Activated T-cell treated with anti-CD3 and anti-CD28 coated beads, Interleukin-2, amount 50 U/mL, for 4 hours (primary cell): ENCODE measurements around the gene PLEKHA8. TPM values are rescaled to one million over a fixed set of nuclear protein-coding genes. Genes with fewer than 3 reads are reported as not detected.

Experiments used
- ATAC-seq, 2 donors: fragments of 200-7000 bp; cut with Tn5 transposase; one replicate each; pipeline ENCODE4 v1.10.0; 2021
- DNase-seq: peaks from one replicate; pipeline ENCODE4 v3.0.0-alpha.2; 2020
- H3K27me3 Mint-ChIP-seq: one replicate; pipeline ENCODE4 v1.8.0; 2021; ENCODE audit warnings: low read depth, mixed read lengths
- H3K36me3 Mint-ChIP-seq: one replicate; pipeline ENCODE4 v1.8.0; 2022; ENCODE audit warnings: mixed read lengths; ENCODE audit not compliant: insufficient read depth
- H3K4me1 Mint-ChIP-seq: one replicate; pipeline ENCODE4 v1.8.0; 2021; ENCODE audit warnings: low read depth, mixed read lengths
- H3K4me3 Mint-ChIP-seq: one replicate; pipeline ENCODE4 v1.8.0; 2021; ENCODE audit warnings: mild to moderate bottlenecking, moderate library complexity, mixed read lengths
- H3K9me3 Mint-ChIP-seq: one replicate; pipeline ENCODE4 v1.8.0; 2021; ENCODE audit warnings: mixed read lengths
- total RNA-seq, 3 donors: library from RNA; stranded (reverse); gene quantifications; one replicate each; pipeline ENCODE4 v1.2.1, GENCODE V29; 2021

The PLEKHA8 gene
- total RNA-seq, 3 donors from 2014 or later, result 5.2 to 6.1 (median 5.4) TPM

DNA sequence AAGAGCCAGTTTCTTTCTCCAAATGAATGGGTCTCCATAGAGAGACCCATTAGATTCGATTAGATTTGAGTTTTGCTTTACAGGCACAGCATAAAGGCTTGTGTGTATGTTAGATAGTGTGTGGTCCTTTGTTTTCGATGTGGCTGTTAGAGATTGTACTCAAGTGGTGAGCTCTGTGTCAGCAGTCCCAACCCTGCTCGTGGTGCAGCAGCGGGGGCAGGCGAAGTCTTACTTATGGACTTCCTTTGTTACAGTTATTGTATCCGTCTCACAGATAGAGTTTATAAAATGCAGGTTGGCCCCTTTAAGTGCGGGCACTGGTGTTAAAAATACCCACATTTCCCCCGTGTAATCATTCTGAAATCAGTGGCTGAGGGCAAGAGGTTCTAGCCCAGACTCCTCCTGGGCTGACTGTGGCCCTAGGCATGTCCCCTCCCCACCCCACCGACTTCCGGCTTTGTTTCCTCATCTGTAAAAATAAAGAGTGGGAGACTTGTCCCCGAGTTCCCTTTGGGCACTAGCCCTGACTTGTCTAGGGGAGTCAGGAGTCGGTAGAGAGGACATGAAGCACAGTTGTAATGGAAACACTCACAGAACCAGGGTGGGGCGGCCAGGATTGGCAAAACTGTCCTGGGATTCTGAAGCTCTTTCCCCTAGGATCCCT is 135.2 kb downstream of the PLEKHA8 start:
- Mint-ChIP-seq H3K9me3 (no peaks in the 10 kb centered on the region), H3K27me3 (no peaks in the 10 kb centered on the region), H3K4me3 (peak overlapping the region; percentile 37), H3K36me3 (no peaks in the 10 kb centered on the region), H3K4me1 (peaks cover 44% of the 10 kb centered on the region)
- ATAC-seq (peak; percentile 35 to 71), DNase-seq (no peak)

DNA sequence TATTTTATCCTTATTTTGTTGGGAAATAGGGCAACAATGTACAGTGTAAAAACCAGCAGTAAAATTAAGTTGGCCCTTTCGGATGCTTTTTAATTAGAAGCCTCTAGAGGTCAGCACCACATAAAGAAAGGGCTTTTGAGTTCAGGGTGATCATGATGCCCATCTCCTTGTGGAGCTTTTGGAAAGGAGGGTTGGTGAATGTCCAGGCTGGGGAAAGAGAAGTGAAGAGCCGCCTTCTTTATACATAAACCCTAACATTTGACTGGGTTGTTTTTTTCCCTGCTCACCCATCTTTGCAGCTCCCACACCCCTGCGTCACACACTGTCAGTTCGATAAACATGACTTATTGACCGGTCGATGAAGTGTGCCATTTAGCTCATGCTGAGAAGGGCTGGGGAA is 136.4 kb downstream of the PLEKHA8 start:
- DNase-seq (no peak), ATAC-seq (no peak)
- Mint-ChIP-seq H3K9me3 (no peaks in the 10 kb centered on the region), H3K4me1 (peaks cover 32% of the 10 kb centered on the region), H3K4me3 (no peak overlapping the region), H3K27me3 (no peaks in the 10 kb centered on the region), H3K36me3 (no peaks in the 10 kb centered on the region)

DNA sequence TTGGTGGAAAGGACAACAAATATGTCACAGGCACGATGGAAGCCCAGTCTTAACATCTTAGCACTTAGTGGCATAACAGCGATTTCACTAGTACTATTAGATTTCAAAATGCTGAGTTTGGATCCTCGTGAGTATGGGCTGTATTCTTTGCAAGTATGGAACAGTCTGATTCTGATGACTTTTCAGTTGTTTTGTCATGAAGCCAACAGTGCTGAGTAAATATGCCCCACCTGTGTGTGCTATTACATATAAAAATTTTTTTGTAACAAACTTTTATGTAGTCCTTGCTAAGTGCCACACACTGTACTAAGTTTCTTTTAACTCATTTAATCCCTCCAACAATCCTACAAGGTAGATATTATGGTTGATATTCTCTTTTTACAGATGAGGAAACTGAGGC is 137.4 kb downstream of the PLEKHA8 start:
- Mint-ChIP-seq H3K9me3 (no peaks in the 10 kb centered on the region), H3K4me1 (peaks cover 24% of the 10 kb centered on the region), H3K36me3 (no peaks in the 10 kb centered on the region), H3K27me3 (no peaks in the 10 kb centered on the region), H3K4me3 (no peak overlapping the region)
- DNase-seq, result no peak
- no peak for ATAC-seq

GRCh38 chr7:30166155-30166840 is 138.1 kb downstream of the PLEKHA8 start:
- ATAC-seq (no peak), DNase-seq (no peak)
- H3K36me3 Mint-ChIP-seq, result no peaks in the 10 kb centered on the region
- H3K4me3 Mint-ChIP-seq, result no peak overlapping the region
- no peaks in the 10 kb centered on the region for H3K9me3 Mint-ChIP-seq
- H3K4me1 Mint-ChIP-seq, result peaks cover 24% of the 10 kb centered on the region
- H3K27me3 Mint-ChIP-seq, result no peaks in the 10 kb centered on the region

DNA sequence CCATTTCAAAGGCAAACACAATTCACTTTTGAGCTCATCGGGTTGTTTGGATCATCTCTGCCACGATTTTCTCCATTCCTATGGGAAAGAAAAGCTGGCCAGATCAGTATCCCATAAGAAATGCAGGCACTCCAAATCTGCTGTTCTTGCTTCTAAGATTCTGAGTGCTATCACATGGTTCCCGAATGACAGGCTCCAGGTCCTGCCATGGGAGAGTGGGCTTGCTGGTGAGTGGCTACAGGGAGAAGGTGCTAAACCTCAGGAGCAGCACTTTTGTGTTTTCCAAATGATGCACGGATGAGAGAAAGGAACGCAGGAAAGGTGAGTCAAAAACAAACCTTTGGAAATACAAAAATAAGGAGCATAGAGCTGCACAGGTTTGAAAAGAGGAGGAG is 138.6 kb downstream of the PLEKHA8 start:
- H3K9me3 Mint-ChIP-seq, result no peaks in the 10 kb centered on the region
- no peak for ATAC-seq
- no peak overlapping the region for H3K4me3 Mint-ChIP-seq
- peaks cover 24% of the 10 kb centered on the region for H3K4me1 Mint-ChIP-seq
- H3K36me3 Mint-ChIP-seq, result no peaks in the 10 kb centered on the region
- no peak for DNase-seq
- no peaks in the 10 kb centered on the region for H3K27me3 Mint-ChIP-seq

DNA sequence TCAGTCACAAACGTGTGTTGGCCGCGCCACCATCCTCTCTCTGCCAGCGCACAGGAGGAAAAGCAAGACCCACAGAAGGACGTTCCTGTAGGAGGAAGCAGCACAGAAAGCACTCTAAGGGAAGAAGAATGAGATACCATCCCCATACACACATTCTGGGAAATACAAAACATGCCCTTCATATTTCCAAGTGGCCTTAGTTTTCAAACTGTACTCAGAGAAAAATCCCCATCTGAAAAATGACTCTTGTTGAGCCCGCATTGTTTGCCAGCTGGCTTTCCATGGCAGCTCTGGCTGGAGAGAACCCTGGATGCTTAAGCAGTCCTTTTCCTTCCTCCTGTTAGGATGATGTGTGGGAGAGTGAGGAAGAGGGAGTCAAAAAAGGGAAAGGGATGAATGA is 139.7 kb downstream of the PLEKHA8 start:
- H3K4me3 Mint-ChIP-seq, result no peak overlapping the region
- H3K9me3 Mint-ChIP-seq, result no peaks in the 10 kb centered on the region
- DNase-seq (no peak), ATAC-seq (no peak)
- no peaks in the 10 kb centered on the region for H3K27me3 Mint-ChIP-seq
- H3K4me1 Mint-ChIP-seq, result peaks cover 14% of the 10 kb centered on the region
- H3K36me3 Mint-ChIP-seq, result no peaks in the 10 kb centered on the region

DNA sequence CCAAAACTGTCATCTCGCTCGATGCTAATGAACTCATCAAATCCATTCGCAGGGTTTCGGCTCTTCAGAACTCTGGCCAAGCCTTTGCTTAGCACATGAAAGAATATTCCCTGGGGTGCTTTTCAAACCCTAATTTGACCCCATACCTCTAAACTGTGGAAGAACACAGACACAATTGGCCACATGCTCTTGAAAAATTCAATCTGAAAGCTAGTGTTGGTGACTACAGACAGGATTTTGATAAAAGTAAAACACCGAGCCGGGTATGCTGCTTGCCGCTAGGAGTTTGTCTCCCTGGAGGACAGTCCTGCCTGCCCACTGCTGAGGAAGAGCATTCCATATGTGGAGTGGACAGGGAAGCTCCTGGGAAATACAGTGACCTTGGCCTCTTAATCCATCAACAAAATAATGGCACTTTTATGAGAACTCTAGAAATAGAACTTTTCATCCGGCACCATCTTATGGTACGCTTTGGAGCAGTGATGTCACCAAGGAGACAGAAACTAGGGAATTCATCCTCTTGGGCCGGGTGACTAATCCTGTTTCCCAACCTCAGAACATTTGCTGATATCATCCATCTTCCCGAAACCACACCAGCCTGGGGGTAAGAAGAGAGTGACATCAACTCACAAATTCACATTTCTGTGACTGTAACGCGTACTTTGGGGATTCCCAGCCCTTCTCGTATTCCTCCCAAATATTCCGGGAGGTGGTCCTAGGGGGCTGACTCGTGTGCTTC is 140.8 kb downstream of the PLEKHA8 start:
- no peaks in the 10 kb centered on the region for H3K9me3 Mint-ChIP-seq
- H3K4me1 Mint-ChIP-seq, result peaks cover 3% of the 10 kb centered on the region
- H3K36me3 Mint-ChIP-seq, result no peaks in the 10 kb centered on the region
- no peak overlapping the region for H3K4me3 Mint-ChIP-seq
- ATAC-seq (no peak), DNase-seq (no peak)
- no peaks in the 10 kb centered on the region for H3K27me3 Mint-ChIP-seq

DNA sequence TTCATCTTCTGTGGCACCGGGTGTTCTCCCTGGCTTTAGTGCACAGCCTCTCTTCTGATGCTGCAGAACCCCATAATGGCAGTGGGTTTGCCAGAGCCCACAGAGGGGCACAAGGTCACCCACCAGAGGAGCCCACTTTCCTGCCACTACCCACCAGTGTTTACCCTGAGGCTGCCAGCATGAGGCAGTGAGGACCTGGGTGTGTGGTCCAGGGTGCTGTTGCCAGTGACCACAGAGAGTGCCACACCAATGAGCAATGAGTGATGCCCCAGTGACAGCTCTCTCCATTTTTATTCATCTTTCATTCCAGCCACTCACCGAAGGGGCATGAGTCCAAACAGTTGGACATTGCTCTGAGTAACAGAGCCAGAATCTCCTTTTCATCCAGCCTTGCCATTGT is 141.4 kb downstream of the PLEKHA8 start:
- H3K4me3 Mint-ChIP-seq, result no peak overlapping the region
- ATAC-seq (no peak), DNase-seq (no peak)
- H3K27me3 Mint-ChIP-seq, result no peaks in the 10 kb centered on the region
- H3K4me1 Mint-ChIP-seq, result no peaks in the 10 kb centered on the region
- H3K36me3 Mint-ChIP-seq, result no peaks in the 10 kb centered on the region
- H3K9me3 Mint-ChIP-seq, result no peaks in the 10 kb centered on the region

DNA sequence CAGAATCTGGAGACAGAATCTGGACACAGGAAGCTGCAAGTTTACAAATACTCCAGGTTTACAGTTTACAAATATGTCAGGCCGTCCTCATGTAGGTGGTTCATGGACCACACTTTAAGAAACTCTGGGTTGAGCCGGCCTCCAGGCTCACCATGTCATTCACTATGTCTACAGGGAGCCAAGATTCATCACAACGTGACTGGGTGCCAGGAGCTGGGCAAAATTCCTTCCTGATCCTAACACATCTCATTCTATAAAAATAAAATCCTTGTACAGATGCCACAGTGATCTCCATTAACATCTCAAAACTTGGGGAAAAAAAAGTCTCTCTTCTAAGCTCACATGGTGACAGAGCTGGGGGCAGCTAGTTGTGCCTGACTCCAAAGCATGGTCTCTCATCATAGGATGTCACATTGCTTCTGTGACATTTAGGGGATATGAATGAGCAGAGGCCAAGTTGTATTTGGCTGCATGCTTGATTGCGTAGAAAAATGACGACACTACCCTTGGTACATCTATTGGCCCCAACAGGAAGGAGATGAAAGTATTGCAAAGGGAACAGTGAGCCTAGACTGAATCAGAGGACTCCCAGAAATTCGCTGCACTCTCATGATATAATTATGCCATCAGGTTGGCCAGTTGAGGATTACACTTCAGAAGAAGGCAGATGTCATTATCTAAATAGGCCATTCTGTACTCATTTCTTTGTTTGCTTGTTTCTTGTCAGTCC is 142.4 kb downstream of the PLEKHA8 start:
- ATAC-seq (no peak), DNase-seq (no peak)
- Mint-ChIP-seq H3K4me3 (no peak overlapping the region), H3K9me3 (no peaks in the 10 kb centered on the region), H3K27me3 (no peaks in the 10 kb centered on the region), H3K36me3 (no peaks in the 10 kb centered on the region), H3K4me1 (no peaks in the 10 kb centered on the region)

DNA sequence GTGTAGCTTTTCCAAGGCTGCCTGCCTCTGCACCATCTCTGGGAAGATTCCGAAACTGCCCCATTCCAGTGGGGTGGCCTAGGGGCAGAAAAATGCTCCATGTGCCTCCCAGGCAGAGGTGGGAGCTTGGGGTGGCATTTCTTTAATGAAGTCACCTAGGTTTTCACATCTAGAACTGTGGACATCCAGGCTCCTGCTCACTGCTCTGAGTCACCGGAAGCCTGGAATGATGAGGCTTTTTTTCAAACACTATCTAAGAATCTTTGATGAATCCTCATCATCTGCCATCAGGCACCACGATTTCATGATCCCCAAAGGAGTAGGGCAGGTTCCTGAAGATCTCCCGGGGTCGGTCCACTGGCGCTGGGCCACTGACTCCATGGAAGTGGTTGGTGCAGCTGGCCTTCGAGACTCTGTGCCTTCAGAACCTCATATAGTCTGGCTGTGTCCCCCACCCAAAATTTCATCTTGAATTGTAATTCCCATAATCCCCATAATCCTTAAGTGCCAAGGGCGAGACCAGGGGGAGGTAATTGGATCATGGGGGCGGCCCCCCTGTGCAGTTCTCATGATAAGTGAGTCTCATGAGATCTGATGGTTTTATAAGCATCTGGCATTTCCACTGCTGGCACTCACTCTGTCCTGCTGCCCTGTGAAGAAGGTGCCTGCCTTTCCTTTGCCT is 143.7 kb downstream of the PLEKHA8 start:
- H3K36me3 Mint-ChIP-seq, result no peaks in the 10 kb centered on the region
- no peak overlapping the region for H3K4me3 Mint-ChIP-seq
- H3K9me3 Mint-ChIP-seq, result no peaks in the 10 kb centered on the region
- no peak for ATAC-seq
- no peak for DNase-seq
- no peaks in the 10 kb centered on the region for H3K4me1 Mint-ChIP-seq
- H3K27me3 Mint-ChIP-seq, result no peaks in the 10 kb centered on the region

- Mint-ChIP-seq H3K9me3 (no peaks in the 10 kb centered on the region), H3K36me3 (no peaks in the 10 kb centered on the region), H3K4me1 (no peaks in the 10 kb centered on the region), H3K27me3 (no peaks in the 10 kb centered on the region), H3K4me3 (no peak overlapping the region)
- DNase-seq (no peak), ATAC-seq (no peak)
Observed at GRCh38 chr7:30172451-30172850, 144.2 kb downstream of the PLEKHA8 start.

DNA sequence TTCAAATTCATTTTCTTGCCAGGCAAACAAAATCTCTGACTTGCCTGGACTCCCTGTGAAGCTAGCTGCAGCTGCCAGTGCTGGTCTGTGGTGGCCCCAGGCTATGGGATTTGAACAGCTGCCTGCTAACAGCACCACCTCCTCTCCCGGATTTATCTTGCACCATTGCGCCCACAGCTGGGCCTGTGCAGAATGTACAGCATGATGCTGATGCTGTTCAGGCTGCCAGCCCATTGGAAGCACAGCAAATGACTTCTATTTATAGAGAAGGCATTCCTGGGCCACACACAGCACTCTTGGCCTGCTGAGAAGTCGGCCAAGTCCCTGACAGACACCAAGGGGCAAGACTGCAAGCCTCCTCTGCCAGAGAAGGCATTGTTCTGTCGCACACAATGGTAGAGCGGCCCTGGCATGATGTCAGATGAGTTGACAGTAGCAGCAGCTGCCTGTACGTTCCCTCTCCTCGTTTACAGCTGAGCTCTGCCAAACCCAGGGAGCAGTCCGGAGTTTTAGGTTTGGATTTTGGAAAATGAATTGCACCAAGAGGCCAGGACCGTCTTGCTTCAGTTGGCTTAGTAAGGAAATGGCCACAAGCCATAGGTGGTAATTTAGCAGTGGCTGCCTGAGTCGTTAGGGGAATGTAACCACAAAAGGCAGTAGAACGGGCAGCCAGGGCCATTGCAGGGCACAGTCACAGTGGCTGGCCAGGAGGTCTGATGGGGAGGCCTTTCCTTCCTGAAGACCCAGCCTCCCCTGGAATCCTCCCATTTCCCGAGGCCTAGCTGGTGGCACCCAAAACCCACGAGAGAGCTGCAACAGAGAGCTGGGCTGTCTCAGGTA is 145.1 kb downstream of the PLEKHA8 start:
- no peaks in the 10 kb centered on the region for H3K9me3 Mint-ChIP-seq
- DNase-seq, result no peak
- no peak overlapping the region for H3K4me3 Mint-ChIP-seq
- H3K36me3 Mint-ChIP-seq, result no peaks in the 10 kb centered on the region
- ATAC-seq, result no peak
- H3K4me1 Mint-ChIP-seq, result peaks cover 2% of the 10 kb centered on the region
- no peaks in the 10 kb centered on the region for H3K27me3 Mint-ChIP-seq

DNA sequence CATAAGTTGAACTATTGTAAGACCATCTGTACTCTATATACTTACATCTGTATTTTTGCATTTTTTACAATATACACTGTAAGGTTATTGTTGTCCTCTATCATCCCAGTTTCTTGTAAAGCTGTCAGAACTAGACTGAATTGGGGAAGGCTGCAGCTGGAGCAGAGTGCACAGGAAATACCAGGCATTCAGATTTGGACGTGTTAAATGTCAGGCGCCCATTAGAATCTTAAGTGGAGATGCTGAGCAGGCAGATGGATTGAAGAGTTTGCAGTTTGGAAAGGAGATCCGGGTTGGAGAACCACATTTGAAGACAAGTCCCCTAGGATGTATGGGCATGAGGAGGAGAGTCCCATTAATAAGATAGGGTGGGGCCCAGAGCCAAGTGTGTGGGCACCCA is 147.0 kb downstream of the PLEKHA8 start:
- Mint-ChIP-seq H3K36me3 (no peaks in the 10 kb centered on the region), H3K4me1 (peaks cover 9% of the 10 kb centered on the region), H3K9me3 (no peaks in the 10 kb centered on the region), H3K27me3 (no peaks in the 10 kb centered on the region), H3K4me3 (no peak overlapping the region)
- ATAC-seq (no peak), DNase-seq (no peak)
